Breast epithelium (tissue), 3 donors: Measurements from ENCODE around the gene MPHOSPH9.

ENCODE experiments used
- POLR2A ChIP-seq: fragments of 450-650 bp; IDR thresholded peaks from one replicate; pipeline ENCODE4 v1.6.1; 2016; ENCODE audit warnings: antibody characterized with exemption, mild to moderate bottlenecking, moderate library complexity
- POLR2AphosphoS5 ChIP-seq, 3 donors: sonication (generic); formaldehyde crosslinking; IDR thresholded peaks; one replicate each; pipeline ENCODE4 v1.6.1; 2017; ENCODE audit warnings: antibody characterized with exemption in 3 of 3
- TF ChIP-seq, protein P1 (sequence below), 3 donors: fragments of 450-650 bp; IDR thresholded peaks; one replicate each; pipeline ENCODE4 v1.5.1; 2016 to 2017; ENCODE audit warnings: antibody characterized with exemption in 3 of 3, mild to moderate bottlenecking in 3 of 3, moderate library complexity in 3 of 3

DNA sequence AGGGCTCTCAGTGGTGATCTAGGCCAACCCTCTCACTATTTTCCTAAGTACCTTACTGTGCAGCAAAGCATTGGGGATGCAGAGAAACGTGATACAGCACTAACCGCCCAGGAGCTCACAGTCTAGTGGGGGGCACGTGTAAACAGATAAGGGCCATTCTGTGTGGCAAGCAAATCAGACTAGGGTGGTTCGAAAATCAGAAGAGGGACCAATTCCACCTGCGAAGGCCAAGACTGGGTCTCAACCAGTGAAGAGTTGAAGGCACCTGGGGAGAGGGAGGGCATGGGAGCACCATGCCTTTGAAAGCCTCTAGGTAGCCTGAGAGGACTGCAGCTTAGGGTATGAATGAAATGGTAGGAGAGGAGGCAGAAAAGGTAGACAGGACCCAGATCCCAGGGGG, 84.3 kb downstream of the MPHOSPH9 start:
- TF ChIP-seq POLR2A: no peak
- TF ChIP-seq, protein P1, sequence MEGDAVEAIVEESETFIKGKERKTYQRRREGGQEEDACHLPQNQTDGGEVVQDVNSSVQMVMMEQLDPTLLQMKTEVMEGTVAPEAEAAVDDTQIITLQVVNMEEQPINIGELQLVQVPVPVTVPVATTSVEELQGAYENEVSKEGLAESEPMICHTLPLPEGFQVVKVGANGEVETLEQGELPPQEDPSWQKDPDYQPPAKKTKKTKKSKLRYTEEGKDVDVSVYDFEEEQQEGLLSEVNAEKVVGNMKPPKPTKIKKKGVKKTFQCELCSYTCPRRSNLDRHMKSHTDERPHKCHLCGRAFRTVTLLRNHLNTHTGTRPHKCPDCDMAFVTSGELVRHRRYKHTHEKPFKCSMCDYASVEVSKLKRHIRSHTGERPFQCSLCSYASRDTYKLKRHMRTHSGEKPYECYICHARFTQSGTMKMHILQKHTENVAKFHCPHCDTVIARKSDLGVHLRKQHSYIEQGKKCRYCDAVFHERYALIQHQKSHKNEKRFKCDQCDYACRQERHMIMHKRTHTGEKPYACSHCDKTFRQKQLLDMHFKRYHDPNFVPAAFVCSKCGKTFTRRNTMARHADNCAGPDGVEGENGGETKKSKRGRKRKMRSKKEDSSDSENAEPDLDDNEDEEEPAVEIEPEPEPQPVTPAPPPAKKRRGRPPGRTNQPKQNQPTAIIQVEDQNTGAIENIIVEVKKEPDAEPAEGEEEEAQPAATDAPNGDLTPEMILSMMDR (IDR thresholded peaks at IDR 0.05): no peak
- TF ChIP-seq POLR2AphosphoS5 (IDR thresholded peaks at IDR 0.05): no peak
